C4-2B (cell line): ENCODE data around the gene UGGT1.

Experiments used
- ZFX ChIP-seq: fragments of 450-650 bp; IDR thresholded peaks from 2 replicates; pipeline ENCODE4 v1.6.1; 2017
- TF ChIP-seq, protein P1 (sequence below): fragments of 450-650 bp; conservative IDR thresholded peaks from 2 replicates; pipeline ENCODE4 v1.5.1; 2017; ENCODE audit warnings: mild to moderate bottlenecking

DNA sequence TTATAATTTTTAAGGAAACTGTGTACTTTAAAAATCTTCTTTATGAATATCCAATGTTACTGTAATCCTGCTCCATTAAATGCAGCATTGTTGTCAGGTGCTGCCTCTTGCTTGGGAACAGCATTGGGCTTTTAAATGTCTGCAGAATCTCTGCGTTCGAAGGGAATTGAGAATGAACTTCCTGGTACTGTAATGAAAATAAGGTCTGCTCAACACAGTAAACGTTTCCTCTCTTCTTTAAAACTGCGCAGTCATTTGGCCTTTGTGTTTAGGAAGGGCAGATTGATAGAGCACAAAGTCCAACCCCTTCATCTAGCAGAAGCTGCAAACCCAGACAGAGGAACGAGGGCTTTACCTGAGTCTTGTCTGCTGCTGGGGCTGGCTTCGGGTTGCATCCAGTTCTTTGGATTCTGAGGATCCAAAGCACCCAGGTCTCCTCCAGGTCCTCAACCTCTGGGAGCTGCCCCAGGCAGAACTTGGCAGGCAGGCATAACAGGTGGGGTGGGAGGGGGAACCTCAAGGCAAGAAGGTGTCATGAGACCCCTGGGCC, 104.5 kb downstream of the UGGT1 start:
- TF ChIP-seq, protein P1, sequence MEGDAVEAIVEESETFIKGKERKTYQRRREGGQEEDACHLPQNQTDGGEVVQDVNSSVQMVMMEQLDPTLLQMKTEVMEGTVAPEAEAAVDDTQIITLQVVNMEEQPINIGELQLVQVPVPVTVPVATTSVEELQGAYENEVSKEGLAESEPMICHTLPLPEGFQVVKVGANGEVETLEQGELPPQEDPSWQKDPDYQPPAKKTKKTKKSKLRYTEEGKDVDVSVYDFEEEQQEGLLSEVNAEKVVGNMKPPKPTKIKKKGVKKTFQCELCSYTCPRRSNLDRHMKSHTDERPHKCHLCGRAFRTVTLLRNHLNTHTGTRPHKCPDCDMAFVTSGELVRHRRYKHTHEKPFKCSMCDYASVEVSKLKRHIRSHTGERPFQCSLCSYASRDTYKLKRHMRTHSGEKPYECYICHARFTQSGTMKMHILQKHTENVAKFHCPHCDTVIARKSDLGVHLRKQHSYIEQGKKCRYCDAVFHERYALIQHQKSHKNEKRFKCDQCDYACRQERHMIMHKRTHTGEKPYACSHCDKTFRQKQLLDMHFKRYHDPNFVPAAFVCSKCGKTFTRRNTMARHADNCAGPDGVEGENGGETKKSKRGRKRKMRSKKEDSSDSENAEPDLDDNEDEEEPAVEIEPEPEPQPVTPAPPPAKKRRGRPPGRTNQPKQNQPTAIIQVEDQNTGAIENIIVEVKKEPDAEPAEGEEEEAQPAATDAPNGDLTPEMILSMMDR = no peak
- no peak for TF ChIP-seq ZFX
